Ishikawa (cell line): ENCODE results near the gene GAK.

Experiments
- CEBPB ChIP-seq: IDR thresholded peaks from 2 replicates; pipeline ENCODE4 v1.6.1; 2012
- CREB1 ChIP-seq: IDR thresholded peaks from 2 replicates; pipeline ENCODE4 v1.6.1; 2012; ENCODE audit warnings: low read depth
- EGR1 ChIP-seq: IDR thresholded peaks from 2 replicates; pipeline ENCODE4 v1.6.1; 2012
- EP300 ChIP-seq: IDR thresholded peaks from 2 replicates; pipeline ENCODE4 v1.6.1; 2012; ENCODE audit warnings: borderline replicate concordance
- FOXM1 ChIP-seq: IDR thresholded peaks from 2 replicates; pipeline ENCODE4 v1.6.1; 2012; ENCODE audit warnings: low read depth, borderline replicate concordance
- NFIC ChIP-seq: IDR thresholded peaks from 2 replicates; pipeline ENCODE4 v1.6.1; 2012
- RAD21 ChIP-seq: IDR thresholded peaks from 2 replicates; pipeline ENCODE4 v1.6.1; 2012; ENCODE audit warnings: low read depth
- TAF1 ChIP-seq: IDR thresholded peaks from 2 replicates; pipeline ENCODE4 v1.6.1; 2012; ENCODE audit warnings: low read depth, mild to moderate bottlenecking
- TCF12 ChIP-seq: IDR thresholded peaks from 2 replicates; pipeline ENCODE4 v1.6.1; 2012; ENCODE audit warnings: low read depth
- TEAD4 ChIP-seq: IDR thresholded peaks from 2 replicates; pipeline ENCODE4 v1.6.1; 2012
- YY1 ChIP-seq: IDR thresholded peaks from 2 replicates; pipeline ENCODE4 v1.6.1; 2012; ENCODE audit warnings: low read depth
- ZBTB7A ChIP-seq: IDR thresholded peaks from 2 replicates; pipeline ENCODE4 v1.6.1; 2012; ENCODE audit warnings: low read depth
- TF ChIP-seq, protein P1 (sequence below): IDR thresholded peaks from 2 replicates; pipeline ENCODE4 v1.6.1; 2012; ENCODE audit warnings: low read depth, mild to moderate bottlenecking
- TF ChIP-seq, protein P2 (sequence below): IDR thresholded peaks from 2 replicates; pipeline ENCODE4 v1.6.1; 2012
- TF ChIP-seq, protein P3 (sequence below): IDR thresholded peaks from 2 replicates; pipeline ENCODE4 v1.6.1; 2012

GAK gene

DNA sequence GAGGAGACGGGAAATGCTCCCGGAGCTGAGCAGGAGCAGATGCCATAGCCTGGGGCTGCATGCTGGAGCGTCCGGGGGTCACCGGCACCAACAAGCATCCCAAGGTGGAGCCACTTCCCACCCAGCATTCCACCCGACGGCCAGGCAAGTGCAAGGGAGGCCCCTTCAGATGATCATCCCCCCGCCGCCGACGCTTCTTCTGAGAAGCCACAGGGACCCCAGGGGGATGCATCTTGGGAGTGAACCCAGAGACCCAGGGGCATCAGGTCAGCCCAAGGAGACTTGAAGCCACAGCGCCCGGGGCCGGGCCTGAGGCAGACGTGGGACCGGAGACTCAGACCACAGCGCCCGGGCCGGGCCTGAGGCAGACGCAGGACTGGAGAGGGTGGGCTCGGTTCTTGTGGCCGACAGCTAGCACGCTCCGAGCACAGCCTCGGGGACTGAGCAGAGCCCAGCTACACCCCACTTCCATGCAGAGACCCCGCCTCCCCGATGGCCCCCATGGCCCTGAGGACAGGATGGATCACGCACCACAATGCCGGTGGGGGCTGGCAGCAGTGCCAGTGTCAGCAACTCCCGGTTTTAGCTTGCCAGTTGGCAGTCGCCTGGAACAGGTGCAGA is 73.2 kb downstream of the GAK start:
- TF ChIP-seq RAD21 (no peak), ZBTB7A (no peak), TEAD4 (no peak), EP300 (no peak), NFIC (no peak), EGR1 (no peak), YY1 (no peak), CEBPB (no peak), TCF12 (no peak), FOXM1 (no peak), CREB1 (no peak), TAF1 (no peak)
- TF ChIP-seq, protein P1, sequence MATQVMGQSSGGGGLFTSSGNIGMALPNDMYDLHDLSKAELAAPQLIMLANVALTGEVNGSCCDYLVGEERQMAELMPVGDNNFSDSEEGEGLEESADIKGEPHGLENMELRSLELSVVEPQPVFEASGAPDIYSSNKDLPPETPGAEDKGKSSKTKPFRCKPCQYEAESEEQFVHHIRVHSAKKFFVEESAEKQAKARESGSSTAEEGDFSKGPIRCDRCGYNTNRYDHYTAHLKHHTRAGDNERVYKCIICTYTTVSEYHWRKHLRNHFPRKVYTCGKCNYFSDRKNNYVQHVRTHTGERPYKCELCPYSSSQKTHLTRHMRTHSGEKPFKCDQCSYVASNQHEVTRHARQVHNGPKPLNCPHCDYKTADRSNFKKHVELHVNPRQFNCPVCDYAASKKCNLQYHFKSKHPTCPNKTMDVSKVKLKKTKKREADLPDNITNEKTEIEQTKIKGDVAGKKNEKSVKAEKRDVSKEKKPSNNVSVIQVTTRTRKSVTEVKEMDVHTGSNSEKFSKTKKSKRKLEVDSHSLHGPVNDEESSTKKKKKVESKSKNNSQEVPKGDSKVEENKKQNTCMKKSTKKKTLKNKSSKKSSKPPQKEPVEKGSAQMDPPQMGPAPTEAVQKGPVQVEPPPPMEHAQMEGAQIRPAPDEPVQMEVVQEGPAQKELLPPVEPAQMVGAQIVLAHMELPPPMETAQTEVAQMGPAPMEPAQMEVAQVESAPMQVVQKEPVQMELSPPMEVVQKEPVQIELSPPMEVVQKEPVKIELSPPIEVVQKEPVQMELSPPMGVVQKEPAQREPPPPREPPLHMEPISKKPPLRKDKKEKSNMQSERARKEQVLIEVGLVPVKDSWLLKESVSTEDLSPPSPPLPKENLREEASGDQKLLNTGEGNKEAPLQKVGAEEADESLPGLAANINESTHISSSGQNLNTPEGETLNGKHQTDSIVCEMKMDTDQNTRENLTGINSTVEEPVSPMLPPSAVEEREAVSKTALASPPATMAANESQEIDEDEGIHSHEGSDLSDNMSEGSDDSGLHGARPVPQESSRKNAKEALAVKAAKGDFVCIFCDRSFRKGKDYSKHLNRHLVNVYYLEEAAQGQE, result no peak
- TF ChIP-seq, protein P2, sequence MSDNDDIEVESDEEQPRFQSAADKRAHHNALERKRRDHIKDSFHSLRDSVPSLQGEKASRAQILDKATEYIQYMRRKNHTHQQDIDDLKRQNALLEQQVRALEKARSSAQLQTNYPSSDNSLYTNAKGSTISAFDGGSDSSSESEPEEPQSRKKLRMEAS, result no peak
- TF ChIP-seq, protein P3, sequence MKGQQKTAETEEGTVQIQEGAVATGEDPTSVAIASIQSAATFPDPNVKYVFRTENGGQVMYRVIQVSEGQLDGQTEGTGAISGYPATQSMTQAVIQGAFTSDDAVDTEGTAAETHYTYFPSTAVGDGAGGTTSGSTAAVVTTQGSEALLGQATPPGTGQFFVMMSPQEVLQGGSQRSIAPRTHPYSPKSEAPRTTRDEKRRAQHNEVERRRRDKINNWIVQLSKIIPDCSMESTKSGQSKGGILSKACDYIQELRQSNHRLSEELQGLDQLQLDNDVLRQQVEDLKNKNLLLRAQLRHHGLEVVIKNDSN, result no peak

DNA sequence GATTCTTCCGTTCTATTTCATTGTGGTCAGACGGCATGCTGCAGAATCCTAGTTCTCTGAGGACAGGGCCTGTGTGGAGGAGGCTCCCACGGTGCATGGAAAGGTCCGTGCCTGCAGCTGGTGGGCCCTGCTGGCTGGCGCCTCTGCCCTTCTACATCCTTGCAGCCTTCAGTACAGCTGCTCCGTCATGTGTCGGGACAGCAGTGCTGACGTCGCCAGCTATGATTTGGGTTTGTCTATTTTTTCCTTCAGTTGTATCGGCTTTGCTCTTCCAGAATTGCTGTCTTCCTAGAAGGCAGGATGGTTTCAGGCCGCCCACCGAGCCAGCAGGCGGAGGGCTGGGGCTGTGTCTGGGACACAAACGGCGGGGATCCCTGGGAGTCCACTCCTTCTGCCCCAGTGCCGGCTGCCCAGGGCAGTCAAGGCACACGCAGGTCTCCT is 74.1 kb downstream of the GAK start:
- no peak for TF ChIP-seq TCF12
- no peak for TF ChIP-seq ZBTB7A
- no peak for TF ChIP-seq FOXM1
- TF ChIP-seq, protein P2, result no peak
- TF ChIP-seq NFIC, result no peak
- TF ChIP-seq CEBPB, result no peak
- TF ChIP-seq, protein P3, result no peak
- TF ChIP-seq TAF1, result no peak

DNA sequence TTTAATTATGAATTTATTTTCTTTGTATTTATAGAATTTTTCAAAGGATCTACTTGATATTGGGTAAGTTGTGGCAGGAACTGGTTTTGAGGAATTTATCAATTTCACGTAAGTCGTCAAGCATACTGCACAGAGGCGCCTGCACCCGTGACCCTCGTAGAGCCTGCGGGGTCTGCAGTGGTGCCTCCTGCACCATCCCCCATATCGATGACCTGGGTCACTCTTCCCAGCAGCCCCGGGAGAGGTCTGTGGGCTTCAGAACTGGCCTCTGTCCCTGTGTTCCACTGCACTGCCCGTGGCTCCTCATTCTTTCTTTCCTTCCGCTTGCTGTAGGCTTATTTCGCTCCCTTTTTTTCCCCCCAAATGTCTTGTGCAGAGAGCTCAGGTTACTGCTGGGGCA is 74.7 kb downstream of the GAK start:
- no peak for TF ChIP-seq EGR1
- TF ChIP-seq, protein P2, result no peak
- TF ChIP-seq NFIC, result no peak
- no peak for TF ChIP-seq TAF1
- TF ChIP-seq CREB1, result no peak
- TF ChIP-seq, protein P3, result no peak
- TF ChIP-seq, protein P1, result no peak
- TF ChIP-seq RAD21, result no peak
- no peak for TF ChIP-seq CEBPB
- no peak for TF ChIP-seq YY1
- no peak for TF ChIP-seq EP300
- no peak for TF ChIP-seq FOXM1
- no peak for TF ChIP-seq ZBTB7A
- no peak for TF ChIP-seq TEAD4
- no peak for TF ChIP-seq TCF12

DNA sequence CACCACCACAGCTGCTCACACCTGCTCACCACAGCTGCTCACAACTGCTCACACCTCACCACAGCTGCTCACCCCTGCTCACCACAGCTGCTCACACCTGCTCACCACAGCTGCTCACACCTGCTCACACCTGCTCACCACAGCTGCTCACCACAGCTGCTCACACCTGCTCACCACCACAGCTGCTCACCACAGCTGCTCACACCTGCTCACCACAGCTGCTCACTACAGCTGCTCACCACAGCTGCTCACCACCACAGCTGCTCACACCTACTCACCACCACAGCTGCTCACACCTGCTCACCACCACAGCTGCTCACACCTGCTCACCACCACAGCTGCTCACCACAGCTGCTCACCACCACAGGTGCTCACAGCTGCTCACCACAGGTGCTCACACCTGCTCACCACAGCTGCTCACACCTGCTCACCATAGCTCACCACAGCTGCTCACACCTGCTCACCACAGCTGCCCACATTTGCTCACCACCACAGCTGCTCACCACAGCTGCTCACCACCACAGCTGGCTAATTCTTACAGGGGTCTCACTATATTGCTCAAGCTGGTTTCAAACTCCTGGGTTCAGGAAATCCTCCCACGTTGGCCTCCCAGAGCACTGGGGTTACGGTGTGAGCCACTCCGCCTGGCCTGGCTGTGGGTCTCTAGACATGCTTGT is 75.8 kb downstream of the GAK start:
- TF ChIP-seq TCF12 (no peak), RAD21 (no peak), ZBTB7A (no peak), TEAD4 (no peak), EP300 (no peak)

DNA sequence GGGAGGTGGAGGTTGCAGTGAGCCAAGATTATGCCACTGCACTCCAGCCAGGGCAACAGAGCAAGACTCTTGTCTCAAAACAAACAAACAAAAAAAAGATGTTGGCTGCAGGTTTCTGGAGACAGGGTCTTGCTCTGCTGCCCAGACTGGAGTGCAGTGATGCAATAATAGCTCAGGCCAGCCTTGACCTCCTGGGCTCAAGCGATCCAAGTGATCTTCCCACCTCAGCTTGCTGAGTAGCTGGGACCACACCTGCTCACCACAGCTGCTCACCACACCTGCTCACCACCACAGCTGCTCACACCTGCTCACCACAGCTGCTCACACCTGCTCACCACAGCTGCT is 76.3 kb downstream of the GAK start:
- TF ChIP-seq, protein P2, result no peak
- TF ChIP-seq EGR1 (no peak), TAF1 (no peak), NFIC (no peak), TCF12 (no peak), TEAD4 (no peak), CEBPB (no peak), ZBTB7A (no peak)
